Hypothalamus (tissue), 51 donors: ENCODE data around the gene PITX3.

Experiments used
- DNase-seq, 51 donors: peaks; one replicate each; lab custom pipeline; 2025; lab: John Stamatoyannopoulos, UW

The PITX3 gene

GRCh38 chr10:102241444-102242117 lies at the start of gene PITX3:
Gene PITX3, minus strand, starts transcription at chr10:102241512. Its CDS starts 9,432 bp downstream, at chr10:102232080.
- peak in 43 of 51 donors; percentile 8 to 78 (median 49) for DNase-seq

- DNase-seq: no peak
Observed at GRCh38 chr10:102289840-102290239, 48.5 kb upstream of the PITX3 start.

GRCh38 chr10:102289356-102289755 lies 48.0 kb upstream of the PITX3 start:
- no peak for DNase-seq

GRCh38 chr10:102287991-102288390 lies 46.7 kb upstream of the PITX3 start:
- no peak for DNase-seq

- DNase-seq: no peak
Observed at GRCh38 chr10:102287538-102287937, 46.2 kb upstream of the PITX3 start.

GRCh38 chr10:102286216-102286615 lies 44.9 kb upstream of the PITX3 start:
- no peak for DNase-seq

GRCh38 chr10:102285133-102285532 lies 43.8 kb upstream of the PITX3 start:
- DNase-seq: no peak

- DNase-seq: no peak
Observed at GRCh38 chr10:102284531-102284930, 43.2 kb upstream of the PITX3 start.

GRCh38 chr10:102283890-102284289 lies 42.6 kb upstream of the PITX3 start:
- DNase-seq: no peak

GRCh38 chr10:102283488-102283887 lies 42.2 kb upstream of the PITX3 start:
- no peak for DNase-seq

- no peak for DNase-seq
Observed at GRCh38 chr10:102281102-102281487, 39.8 kb upstream of the PITX3 start.

- peak in 1 of 51 donors; percentile 1 for DNase-seq
Observed at GRCh38 chr10:102280397-102281101, 39.2 kb upstream of the PITX3 start.

GRCh38 chr10:102279104-102279503 lies 37.8 kb upstream of the PITX3 start:
- no peak for DNase-seq

GRCh38 chr10:102275343-102275742 lies 34.0 kb upstream of the PITX3 start:
- no peak for DNase-seq

- no peak for DNase-seq
Observed at GRCh38 chr10:102274062-102274461, 32.8 kb upstream of the PITX3 start.

GRCh38 chr10:102269017-102269416 lies 27.7 kb upstream of the PITX3 start:
- DNase-seq: no peak

- no peak for DNase-seq
Observed at GRCh38 chr10:102268375-102268888, 27.1 kb upstream of the PITX3 start.

GRCh38 chr10:102267748-102268147 lies 26.4 kb upstream of the PITX3 start:
- DNase-seq: no peak

GRCh38 chr10:102266670-102267069 lies 25.4 kb upstream of the PITX3 start:
- DNase-seq: no peak

- no peak for DNase-seq
Observed at GRCh38 chr10:102264371-102264770, 23.1 kb upstream of the PITX3 start.

GRCh38 chr10:102262744-102263370 lies 21.5 kb upstream of the PITX3 start:
- no peak for DNase-seq

GRCh38 chr10:102261842-102262241 lies 20.5 kb upstream of the PITX3 start:
- DNase-seq: no peak
